GM23338 (cell line): ENCODE data around the gene BIRC7. TPM values are rescaled to one million over a fixed set of nuclear protein-coding genes. Genes with fewer than 3 reads are reported as not detected.

Source experiments
- ATAC-seq: fragments of 200-7000 bp; cut with Tn5 transposase; 3 replicates; pipeline ENCODE4 v1.9.1; 2020
- DNase-seq: peaks from one replicate; pipeline ENCODE4 v3.0.0-alpha.2; 2015; ENCODE audit warnings: low spot score
- H2AFZ ChIP-seq: fragments of 200-600 bp; sonication (generic); 2 replicates; pipeline ENCODE4 v1.8.0; 2016; ENCODE audit warnings: antibody characterized with exemption, mild to moderate bottlenecking, moderate library complexity
- H3F3A ChIP-seq: fragments of 200-600 bp; sonication (generic); replicated peaks from 2 replicates; pipeline ENCODE4 v1.8.0; 2017; ENCODE audit warnings: antibody characterized with exemption, mixed run types, low read depth
- H3K27ac ChIP-seq: fragments of 200-600 bp; sonication (generic); 2 replicates; pipeline ENCODE4 v1.6.1; 2016; ENCODE audit warnings: low read depth
- H3K27me3 ChIP-seq: fragments of 200-600 bp; sonication (generic); 2 replicates; pipeline ENCODE4 v1.8.0; 2016; ENCODE audit warnings: mild to moderate bottlenecking, mixed run types, moderate library complexity; ENCODE audit not compliant: insufficient read depth
- H3K36me3 ChIP-seq: fragments of 200-600 bp; sonication (generic); 2 replicates; pipeline ENCODE4 v1.8.0; 2016; ENCODE audit warnings: mild to moderate bottlenecking; ENCODE audit not compliant: insufficient read depth
- H3K4me1 ChIP-seq: fragments of 200-600 bp; sonication (generic); 2 replicates; pipeline ENCODE4 v1.8.0; 2016; ENCODE audit warnings: mild to moderate bottlenecking, moderate library complexity; ENCODE audit not compliant: insufficient read depth
- H3K4me2 ChIP-seq: fragments of 200-600 bp; sonication (generic); 2 replicates; pipeline ENCODE4 v1.7.1; 2017; ENCODE audit warnings: mixed run types
- H3K4me3 ChIP-seq: fragments of 200-600 bp; sonication (generic); 2 replicates; pipeline ENCODE4 v1.6.1; 2016; ENCODE audit warnings: mixed run types
- H3K79me2 ChIP-seq: fragments of 200-600 bp; sonication (generic); replicated peaks from 2 replicates; pipeline ENCODE4 v1.8.0; 2017; ENCODE audit warnings: mild to moderate bottlenecking; ENCODE audit not compliant: insufficient read depth
- H3K9me2 ChIP-seq: fragments of 200-600 bp; sonication (generic); 2 replicates; pipeline ENCODE4 v1.8.0; 2017; ENCODE audit not compliant: insufficient read depth
- H4K20me1 ChIP-seq: fragments of 200-600 bp; sonication (generic); replicated peaks from 2 replicates; pipeline ENCODE4 v1.8.0; 2017; ENCODE audit warnings: mild to moderate bottlenecking; ENCODE audit not compliant: insufficient read depth
- H3K27ac Mint-ChIP-seq: 2 replicates; pipeline ENCODE4 v1.8.0; 2020; ENCODE audit warnings: inconsistent platforms, mild to moderate bottlenecking, moderate library complexity, mixed read lengths
- H3K27me3 Mint-ChIP-seq: 3 replicates; pipeline ENCODE4 v1.8.0; 2022; ENCODE audit warnings: low read depth, mild to moderate bottlenecking, moderate library complexity, mixed read lengths, inconsistent platforms; ENCODE audit not compliant: insufficient read depth, poor library complexity
- H3K36me3 Mint-ChIP-seq: 3 replicates; pipeline ENCODE4 v1.8.0; 2021; ENCODE audit warnings: low read depth, mild to moderate bottlenecking, inconsistent platforms, moderate library complexity, mixed read lengths
- H3K4me1 Mint-ChIP-seq: 3 replicates; pipeline ENCODE4 v1.8.0; 2020; ENCODE audit warnings: mild to moderate bottlenecking, inconsistent platforms, mixed read lengths
- H3K4me3 Mint-ChIP-seq: 3 replicates; pipeline ENCODE4 v1.8.0; 2021; ENCODE audit warnings: moderate library complexity, mild to moderate bottlenecking, inconsistent platforms, mixed read lengths
- H3K9me3 Mint-ChIP-seq: 3 replicates; pipeline ENCODE4 v1.8.0; 2020; ENCODE audit warnings: moderate library complexity, mild to moderate bottlenecking, inconsistent platforms, mixed read lengths
- CREB1 ChIP-seq: fragments of 250-450 bp; sonication (Bioruptor Pico); IDR thresholded peaks from 2 replicates; pipeline ENCODE4 v1.5.0; 2020; ENCODE audit warnings: low read depth, mild to moderate bottlenecking, moderate library complexity
- CTCF ChIP-seq, 2 experiments: fragments of 200-600 bp in 1 of 2; sonication (generic) in 1 of 2; conservative IDR thresholded peaks; 2 replicates each; pipeline versions ENCODE4 v1.5.1 to v1.6.1; 2016 to 2017; ENCODE audit warnings: antibody characterized with exemption in 2 of 2, low read depth in 2 of 2, mild to moderate bottlenecking in 2 of 2, moderate library complexity in 1 of 2
- ETS1 ChIP-seq: IDR thresholded peaks from 2 replicates; pipeline ENCODE4 v1.6.1; 2016; ENCODE audit warnings: antibody characterized with exemption
- EZH2 ChIP-seq: fragments of 200-600 bp; sonication (generic); IDR thresholded peaks from one replicate; pipeline ENCODE4 v1.8.0; 2017; ENCODE audit warnings: antibody characterized with exemption, mild to moderate bottlenecking, low read depth; ENCODE audit not compliant: unreplicated experiment
- EZH2phosphoT487 ChIP-seq: fragments of 200-600 bp; sonication (generic); IDR thresholded peaks from one replicate; pipeline ENCODE4 v1.8.1; 2018; ENCODE audit warnings: antibody characterized with exemption; ENCODE audit not compliant: unreplicated experiment
- JUNB ChIP-seq: IDR thresholded peaks from one replicate; pipeline ENCODE4 v1.6.1; 2016; ENCODE audit warnings: antibody characterized with exemption; ENCODE audit not compliant: unreplicated experiment
- NANOG ChIP-seq: IDR thresholded peaks from 2 replicates; pipeline ENCODE4 v1.6.1; 2016; ENCODE audit warnings: antibody characterized with exemption, borderline replicate concordance
- POLR2AphosphoS5 ChIP-seq: IDR thresholded peaks from 2 replicates; pipeline ENCODE4 v1.6.1; 2016; ENCODE audit warnings: antibody characterized with exemption, low read depth
- REST ChIP-seq: IDR thresholded peaks from one replicate; pipeline ENCODE4 v1.6.1; 2018; ENCODE audit warnings: antibody characterized with exemption; ENCODE audit not compliant: unreplicated experiment
- STAT1 ChIP-seq: IDR thresholded peaks from one replicate; pipeline ENCODE4 v1.6.1; 2016; ENCODE audit warnings: antibody characterized with exemption; ENCODE audit not compliant: unreplicated experiment
- ZNF114 ChIP-seq: fragments of 250-450 bp; sonication (Bioruptor Pico); IDR thresholded peaks from 2 replicates; pipeline ENCODE4 v1.5.0; 2020; ENCODE audit warnings: mild to moderate bottlenecking, moderate library complexity
- ZNF331 ChIP-seq: fragments of 250-450 bp; sonication (Bioruptor Pico); IDR thresholded peaks from 2 replicates; pipeline ENCODE4 v1.5.0; 2020; ENCODE audit warnings: low read depth, mild to moderate bottlenecking, moderate library complexity
- ZNF462 ChIP-seq: fragments of 250-450 bp; sonication (Bioruptor Pico); IDR thresholded peaks from 2 replicates; pipeline ENCODE4 v1.5.0; 2020; ENCODE audit warnings: mild to moderate bottlenecking, moderate library complexity
- polyA plus RNA-seq: library from polyadenylated mRNA; unstranded; fragments of >200 nt; fragmentation: Nextera tagmentation; extraction: Ambion mirVana; gene quantifications from 2 replicates; pipeline ENCODE4 v1.2.1, GENCODE V29; 2016
- total RNA-seq: library from RNA; depleted of rRNA; stranded (reverse); fragments of >200 nt; shearing (Covaris generic); gene quantifications from 2 replicates; pipeline ENCODE4 v1.2.3, GENCODE V29; 2014

BIRC7 gene
- total and polyA plus RNA-seq, 2 experiments from 2014 or later = 0.16 to 0.24 TPM

- Histone ChIP-seq H3K4me2 (no peak overlapping the region), H3K27ac (no peak overlapping the region), H2AFZ (no peak overlapping the region), H3K79me2 (no peaks in the 10 kb centered on the region), H4K20me1 (no peaks in the 10 kb centered on the region), H3K9me2 (no peaks in the 10 kb centered on the region), H3K27me3 (no peaks in the 10 kb centered on the region), H3K36me3 (no peaks in the 10 kb centered on the region; the same call in 1 of the 2 replicates), H3F3A (no peaks in the 10 kb centered on the region), H3K4me1 (peaks cover 6% of the 10 kb centered on the region; the same call in 1 of the 2 replicates), H3K4me3 (no peak overlapping the region)
- no peaks in the 10 kb centered on the region for H3K9me3 Mint-ChIP-seq
- H3K4me1 Mint-ChIP-seq = peaks cover 3% of the 10 kb centered on the region; the same call in 2 of the 3 replicates
- no peak overlapping the region for H3K27ac Mint-ChIP-seq
- no peak for DNase-seq
- H3K36me3 Mint-ChIP-seq = peaks cover 25% of the 10 kb centered on the region
- TF ChIP-seq REST (no peak), CREB1 (CRISPR knock-in tag) (no peak), STAT1 (no peak), ZNF462 (CRISPR knock-in tag) (no peak), CTCF (conservative IDR thresholded peaks at IDR 0.05; ENCODE audit: low read depth in 2 of 2) (no peak), NANOG (no peak), POLR2AphosphoS5 (no peak), EZH2 (no peak), EZH2phosphoT487 (no peak), ZNF331 (CRISPR knock-in tag) (no peak), ETS1 (no peak), ZNF114 (no peak), JUNB (no peak)
- no peak overlapping the region for H3K4me3 Mint-ChIP-seq
- H3K27me3 Mint-ChIP-seq = peaks cover 11% of the 10 kb centered on the region
- no peak for ATAC-seq
These were observed 50.2 kb downstream of the BIRC7 start for GRCh38 chr20:63285636-63286615.
